ENCODE measurements around the gene ZNF831.

- TF ChIP-seq CTCF (IDR thresholded peaks at IDR 0.05) (no peak), EP300 (IDR thresholded peaks at IDR 0.05; ENCODE audit: borderline replicate concordance in 1 of 2, low read depth in 1 of 2, low read length in 1 of 2) (no peak), POLR2AphosphoS5 (IDR thresholded peaks at IDR 0.05; ENCODE audit: low read depth, low read length) (no peak), NRF1 (IDR thresholded peaks at IDR 0.05; ENCODE audit: low read depth, low read length) (no peak), USF1 (IDR thresholded peaks at IDR 0.05; ENCODE audit: borderline replicate concordance, low read depth) (no peak), TCF12 (IDR thresholded peaks at IDR 0.05) (no peak)
Measured at GRCh38 chr20:59221049-59221706, 57.6 kb downstream of the ZNF831 start.
